ENCODE results near the gene SF3B3. TPM values are rescaled to one million over a fixed set of nuclear protein-coding genes. Genes with fewer than 3 reads are reported as not detected.

The SF3B3 gene
- total and polyA plus RNA-seq, 2 donors (not counting 1 experiment from before 2014, with no cell fraction given), result 89.2 to 107 TPM

- Histone ChIP-seq H3K4me3 (replicated peaks in 1 of 4; ENCODE audit: control extremely low read depth in 1 of 4, insufficient read depth in 1 of 4, low read depth in 3 of 4, low read length in 4 of 4) (no peak overlapping the region), H3K27me3 (ENCODE audit: control insufficient read depth, insufficient read depth, low read length) (no peaks in the 10 kb centered on the region), H3K4me1 (ENCODE audit: control insufficient read depth, extremely low read depth, insufficient read depth, low read length) (no peaks in the 10 kb centered on the region), H3K79me2 (ENCODE audit: control insufficient read depth, insufficient read depth, low read length) (no peaks in the 10 kb centered on the region), H3K4me2 (ENCODE audit: extremely low read depth, insufficient read depth, low read length) (no peak overlapping the region), H2AFZ (ENCODE audit: low read length) (no peak overlapping the region), H3K36me3 (ENCODE audit: control insufficient read depth, insufficient read depth, low read length) (no peaks in the 10 kb centered on the region), H3K9ac (ENCODE audit: insufficient read depth, low read length) (no peak overlapping the region), H3K27ac (ENCODE audit: insufficient read depth, low read length) (no peak overlapping the region), H4K20me1 (ENCODE audit: control insufficient read depth, extremely low read depth, insufficient read depth, low read length) (no peaks in the 10 kb centered on the region), H3K9me3 (ENCODE audit: control insufficient read depth, insufficient read depth, low read depth, low read length) (no peaks in the 10 kb centered on the region)
- TF ChIP-seq EZH2 (IDR thresholded peaks at IDR 0.05; ENCODE audit: low read length, missing control alignments), result no peak
- TF ChIP-seq, protein P1, sequence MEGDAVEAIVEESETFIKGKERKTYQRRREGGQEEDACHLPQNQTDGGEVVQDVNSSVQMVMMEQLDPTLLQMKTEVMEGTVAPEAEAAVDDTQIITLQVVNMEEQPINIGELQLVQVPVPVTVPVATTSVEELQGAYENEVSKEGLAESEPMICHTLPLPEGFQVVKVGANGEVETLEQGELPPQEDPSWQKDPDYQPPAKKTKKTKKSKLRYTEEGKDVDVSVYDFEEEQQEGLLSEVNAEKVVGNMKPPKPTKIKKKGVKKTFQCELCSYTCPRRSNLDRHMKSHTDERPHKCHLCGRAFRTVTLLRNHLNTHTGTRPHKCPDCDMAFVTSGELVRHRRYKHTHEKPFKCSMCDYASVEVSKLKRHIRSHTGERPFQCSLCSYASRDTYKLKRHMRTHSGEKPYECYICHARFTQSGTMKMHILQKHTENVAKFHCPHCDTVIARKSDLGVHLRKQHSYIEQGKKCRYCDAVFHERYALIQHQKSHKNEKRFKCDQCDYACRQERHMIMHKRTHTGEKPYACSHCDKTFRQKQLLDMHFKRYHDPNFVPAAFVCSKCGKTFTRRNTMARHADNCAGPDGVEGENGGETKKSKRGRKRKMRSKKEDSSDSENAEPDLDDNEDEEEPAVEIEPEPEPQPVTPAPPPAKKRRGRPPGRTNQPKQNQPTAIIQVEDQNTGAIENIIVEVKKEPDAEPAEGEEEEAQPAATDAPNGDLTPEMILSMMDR (conservative IDR thresholded peaks at IDR 0.05 in 1 of 2, IDR thresholded peaks at IDR 0.05 in 1 of 2; ENCODE audit: low read depth in 1 of 2, low read length in 2 of 2), result no peak
- no peak for DNase-seq (ENCODE audit: low read depth in 2 of 2)
Measured at GRCh38 chr16:70592106-70592571, 68.5 kb downstream of the SF3B3 start.

- Histone ChIP-seq H3K79me2 (ENCODE audit: control insufficient read depth, insufficient read depth, low read length) (no peaks in the 10 kb centered on the region), H3K4me3 (replicated peaks in 1 of 4; ENCODE audit: control extremely low read depth in 1 of 4, insufficient read depth in 1 of 4, low read depth in 3 of 4, low read length in 4 of 4) (no peak overlapping the region), H3K36me3 (ENCODE audit: control insufficient read depth, insufficient read depth, low read length) (no peaks in the 10 kb centered on the region), H4K20me1 (ENCODE audit: control insufficient read depth, extremely low read depth, insufficient read depth, low read length) (no peaks in the 10 kb centered on the region), H3K9ac (ENCODE audit: insufficient read depth, low read length) (no peak overlapping the region), H3K4me2 (ENCODE audit: extremely low read depth, insufficient read depth, low read length) (no peak overlapping the region), H3K4me1 (ENCODE audit: control insufficient read depth, extremely low read depth, insufficient read depth, low read length) (no peaks in the 10 kb centered on the region), H3K27me3 (ENCODE audit: control insufficient read depth, insufficient read depth, low read length) (no peaks in the 10 kb centered on the region), H2AFZ (ENCODE audit: low read length) (no peak overlapping the region), H3K9me3 (ENCODE audit: control insufficient read depth, insufficient read depth, low read depth, low read length) (no peaks in the 10 kb centered on the region), H3K27ac (ENCODE audit: insufficient read depth, low read length) (no peak overlapping the region)
- TF ChIP-seq, protein P1 (conservative IDR thresholded peaks at IDR 0.05 in 1 of 2, IDR thresholded peaks at IDR 0.05 in 1 of 2; ENCODE audit: low read depth in 1 of 2, low read length in 2 of 2), result no peak
- no peak for TF ChIP-seq EZH2 (IDR thresholded peaks at IDR 0.05; ENCODE audit: low read length, missing control alignments)
- no peak for DNase-seq (ENCODE audit: low read depth in 2 of 2)
Measured at GRCh38 chr16:70593544-70593943, 69.9 kb downstream of the SF3B3 start.

DNA sequence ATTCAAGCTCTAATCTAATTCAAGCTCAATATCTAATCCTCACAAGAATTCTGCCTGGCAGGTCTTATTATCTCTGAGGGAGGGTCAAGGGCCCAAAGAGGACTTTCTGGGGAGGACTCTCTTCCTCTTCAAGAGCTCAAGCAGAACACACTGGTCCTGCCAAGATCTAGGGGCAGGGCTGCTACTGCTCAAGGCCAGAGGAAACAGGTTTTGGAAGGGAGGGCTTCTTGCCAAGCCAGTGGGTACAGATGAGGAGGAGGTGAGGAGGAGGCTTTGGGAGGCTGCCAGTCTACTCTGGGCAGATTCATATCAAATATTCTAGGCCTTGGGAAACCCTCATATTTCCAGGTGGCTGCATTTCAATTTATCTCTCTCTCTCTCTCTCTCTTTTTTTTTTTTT lies 71.0 kb downstream of the SF3B3 start:
- Histone ChIP-seq H3K27me3 (ENCODE audit: control insufficient read depth, insufficient read depth, low read length) (no peaks in the 10 kb centered on the region), H3K9ac (ENCODE audit: insufficient read depth, low read length) (no peak overlapping the region), H3K4me3 (replicated peaks in 1 of 4; ENCODE audit: control extremely low read depth in 1 of 4, insufficient read depth in 1 of 4, low read depth in 3 of 4, low read length in 4 of 4) (no peak overlapping the region), H3K79me2 (ENCODE audit: control insufficient read depth, insufficient read depth, low read length) (no peaks in the 10 kb centered on the region), H3K4me1 (ENCODE audit: control insufficient read depth, extremely low read depth, insufficient read depth, low read length) (no peaks in the 10 kb centered on the region), H2AFZ (ENCODE audit: low read length) (no peak overlapping the region), H3K4me2 (ENCODE audit: extremely low read depth, insufficient read depth, low read length) (no peak overlapping the region), H3K9me3 (ENCODE audit: control insufficient read depth, insufficient read depth, low read depth, low read length) (no peaks in the 10 kb centered on the region), H3K27ac (ENCODE audit: insufficient read depth, low read length) (no peak overlapping the region), H4K20me1 (ENCODE audit: control insufficient read depth, extremely low read depth, insufficient read depth, low read length) (no peaks in the 10 kb centered on the region), H3K36me3 (ENCODE audit: control insufficient read depth, insufficient read depth, low read length) (no peaks in the 10 kb centered on the region)
- no peak for DNase-seq (ENCODE audit: low read depth in 2 of 2)
- no peak for TF ChIP-seq EZH2 (IDR thresholded peaks at IDR 0.05; ENCODE audit: low read length, missing control alignments)
- TF ChIP-seq, protein P1 (conservative IDR thresholded peaks at IDR 0.05 in 1 of 2, IDR thresholded peaks at IDR 0.05 in 1 of 2; ENCODE audit: low read depth in 1 of 2, low read length in 2 of 2), result no peak
